Measurements from ENCODE around the gene ELOF1. TPM values are rescaled to one million over a fixed set of nuclear protein-coding genes. Genes with fewer than 3 reads are reported as not detected.
"Not testable (repeated sequence)": the region's sequence is repeated elsewhere in the genome, so short reads cannot be mapped to it uniquely, and the experiment has no call there.

Gene ELOF1
- total RNA-seq, 1 donor from 2014 or later: 27.6 TPM

DNA sequence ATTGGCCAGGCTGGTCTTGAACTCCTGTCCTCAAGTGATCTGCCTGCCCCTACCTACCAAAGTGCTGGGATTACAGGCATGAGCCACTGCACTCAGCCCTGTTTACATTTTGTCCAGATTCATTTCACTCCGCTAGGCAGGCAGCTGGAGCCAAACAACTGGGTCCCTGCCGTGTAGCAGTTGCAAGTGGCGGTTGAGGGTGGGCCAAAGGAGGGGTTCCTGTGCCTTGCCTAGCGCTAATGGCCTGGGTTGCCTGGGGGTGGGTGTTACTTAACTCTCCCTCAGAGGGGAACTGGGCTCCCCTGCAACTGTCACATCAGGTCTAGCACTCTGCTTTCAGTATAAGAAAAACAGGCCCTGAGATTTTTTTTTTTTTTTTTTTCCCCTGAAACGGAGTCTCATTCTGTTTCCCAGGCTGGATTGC, 11.0 kb upstream of the ELOF1 start:
- DNase-seq (ENCODE audit: low read depth): no peak

GRCh38 chr19:11566164-11566563, 7.1 kb upstream of the ELOF1 start:
- no peak for DNase-seq (ENCODE audit: low read depth)

- DNase-seq (ENCODE audit: low read depth): not testable (repeated sequence)
Measured at GRCh38 chr19:11565649-11565980, 6.6 kb upstream of the ELOF1 start.

DNA sequence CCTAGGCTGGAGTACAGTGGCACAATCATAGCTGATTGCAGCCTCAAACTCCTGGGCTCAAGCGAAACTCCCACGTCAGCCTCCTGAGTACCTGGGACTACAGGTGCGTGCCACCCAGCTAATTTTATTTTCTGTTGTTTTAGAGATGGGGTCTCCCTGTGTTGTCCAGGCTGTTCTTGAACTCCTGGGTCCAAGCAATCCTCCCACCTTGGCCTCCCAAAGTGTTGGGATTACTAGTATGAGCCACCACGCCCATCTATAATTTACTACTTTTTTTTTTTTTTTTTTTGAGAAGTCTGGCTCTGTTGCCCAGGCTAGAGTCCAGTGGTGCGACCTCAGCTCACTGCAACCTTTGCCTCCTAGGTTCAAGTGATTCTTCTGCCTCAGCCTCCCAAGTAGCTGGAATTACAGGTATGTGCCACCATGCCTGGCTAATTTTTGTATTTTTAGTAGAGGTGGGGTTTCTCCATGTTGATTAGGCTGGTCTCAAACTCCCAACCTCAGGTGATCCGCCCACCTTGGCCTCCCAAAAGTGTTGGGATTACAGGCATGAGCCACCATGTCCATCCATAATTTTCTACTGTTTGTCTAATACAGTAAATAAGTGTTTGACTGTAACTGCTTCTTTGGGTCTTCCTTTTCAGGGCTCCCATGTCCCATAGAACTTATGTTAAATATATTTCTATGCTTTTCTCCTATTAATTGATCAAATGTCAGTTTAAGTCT, 5.2 kb upstream of the ELOF1 start:
- not testable (repeated sequence) for DNase-seq (ENCODE audit: low read depth)

DNA sequence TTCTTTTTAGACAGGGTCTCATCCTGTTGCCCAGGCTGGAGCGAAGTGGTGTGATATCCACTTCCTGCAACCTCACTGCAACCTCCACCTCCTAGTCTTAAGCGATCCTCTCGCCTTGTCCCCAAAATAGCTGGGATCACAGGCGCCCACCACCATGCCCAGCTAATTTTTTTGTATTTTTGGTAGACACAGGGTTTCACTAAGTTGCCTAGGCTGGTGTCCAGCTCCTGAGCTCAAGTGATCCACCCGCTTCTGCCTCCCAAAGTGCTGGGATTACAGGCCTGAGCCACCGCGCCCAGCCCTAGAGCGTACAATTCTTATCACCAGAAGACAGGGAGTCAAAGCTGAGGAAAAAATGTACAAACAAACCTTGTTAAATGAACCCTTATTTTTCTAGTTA, 4.5 kb upstream of the ELOF1 start:
- no peak for DNase-seq (ENCODE audit: low read depth)

- DNase-seq (ENCODE audit: low read depth): peak; percentile 77
Measured at GRCh38 chr19:11560404-11561051, 1.5 kb upstream of the ELOF1 start.

DNA sequence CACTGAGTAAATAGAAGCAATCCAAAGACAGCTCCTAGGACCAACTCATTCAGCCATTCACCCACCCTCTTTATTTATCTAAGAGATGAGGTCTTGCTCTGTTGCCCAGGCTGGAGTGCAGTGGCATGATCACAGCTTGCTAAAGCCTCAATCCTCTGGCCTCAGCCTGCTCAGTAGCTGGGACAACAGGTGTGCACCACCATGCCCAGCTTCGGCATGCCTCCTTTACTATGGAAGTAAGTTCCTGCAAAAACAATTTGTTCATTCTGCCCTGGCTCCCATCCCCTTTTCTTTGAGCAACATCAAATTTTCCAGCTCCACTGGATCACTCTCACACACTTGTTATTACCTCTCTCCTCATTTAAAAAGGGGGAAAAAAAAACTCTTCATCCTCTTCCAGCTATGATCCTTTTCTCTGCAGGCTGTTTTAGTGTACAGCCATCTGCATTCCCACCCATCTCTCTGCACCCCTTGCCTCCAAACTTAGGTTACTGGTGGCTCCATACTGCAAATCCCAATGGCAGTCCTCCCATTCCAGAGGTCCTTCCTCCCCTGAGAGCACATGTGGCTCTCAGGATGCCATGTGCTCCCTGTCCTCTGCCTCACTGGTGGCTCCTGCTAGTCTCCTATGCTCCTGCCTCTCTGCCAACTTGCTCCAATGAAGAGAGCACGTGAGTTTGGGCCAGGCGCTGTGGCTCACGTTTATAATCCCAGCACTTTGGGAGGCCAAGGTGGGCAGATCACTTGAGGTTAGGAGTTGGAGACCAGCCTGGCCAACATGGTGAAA, 2.2 kb downstream of the ELOF1 start:
- DNase-seq (ENCODE audit: low read depth): no peak

- DNase-seq (ENCODE audit: low read depth): no peak
Measured at GRCh38 chr19:11555246-11555645, 3.8 kb downstream of the ELOF1 start.

DNA sequence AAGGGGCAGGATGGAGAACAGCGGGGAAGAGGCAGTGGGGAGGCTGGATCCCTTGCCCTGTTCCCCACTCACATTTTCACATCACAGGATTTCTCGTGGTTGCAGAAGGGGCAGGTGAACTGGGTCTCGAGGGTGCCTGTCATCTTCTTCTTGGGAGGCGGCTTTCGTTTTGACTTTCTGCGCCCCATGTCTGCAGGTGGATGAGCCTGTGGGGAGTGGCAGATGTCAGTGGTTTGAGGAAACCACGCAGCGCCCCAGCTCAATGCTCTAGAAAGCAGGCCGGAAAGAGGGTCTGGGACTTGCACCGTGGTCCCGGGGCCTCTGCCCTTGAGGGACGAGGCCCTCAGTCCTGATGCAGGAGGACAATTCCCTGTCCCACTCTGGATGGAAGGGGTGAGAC, 4.9 kb downstream of the ELOF1 start:
- no peak for DNase-seq (ENCODE audit: low read depth)

DNA sequence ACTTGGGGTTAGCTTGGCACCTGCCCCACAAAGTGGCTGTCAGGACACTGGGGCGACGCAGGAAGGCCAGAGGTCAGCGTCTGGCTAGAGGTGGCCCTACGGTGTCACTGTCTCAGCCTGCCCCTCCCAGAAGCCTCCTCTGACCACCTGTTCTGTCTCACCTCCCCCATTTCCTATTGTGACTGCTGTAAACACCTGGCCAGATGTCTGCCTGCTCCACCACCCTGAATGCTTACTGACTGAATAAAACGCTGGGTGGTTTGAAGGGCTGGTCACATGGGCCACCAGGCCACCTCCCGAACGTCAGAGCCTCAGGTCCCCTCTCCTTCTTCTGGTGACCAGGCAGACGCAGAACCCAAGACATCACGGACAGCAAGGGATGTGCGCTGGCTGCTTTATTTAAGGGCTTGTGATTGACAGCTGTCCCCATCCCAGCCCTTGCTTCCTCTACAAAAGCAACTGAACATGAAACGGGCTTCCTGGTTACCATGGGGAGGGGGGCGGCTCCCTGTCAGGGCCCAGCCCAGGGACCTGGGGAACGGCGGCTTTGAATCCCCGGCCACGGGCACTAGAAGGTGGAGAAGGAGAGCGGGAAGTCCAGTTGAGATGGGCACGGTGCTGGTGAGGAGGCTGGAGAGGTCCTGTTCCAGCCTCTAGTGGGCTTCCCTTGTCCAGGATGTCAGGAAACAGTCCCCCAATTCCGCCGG, 6.2 kb downstream of the ELOF1 start:
- no peak for DNase-seq (ENCODE audit: low read depth)

- DNase-seq (ENCODE audit: low read depth): no peak
Measured at GRCh38 chr19:11551603-11552235, 7.3 kb downstream of the ELOF1 start.

GRCh38 chr19:11550265-11550664, 8.8 kb downstream of the ELOF1 start:
- DNase-seq (ENCODE audit: low read depth): no peak

GRCh38 chr19:11549386-11549953, 9.6 kb downstream of the ELOF1 start:
- no peak for DNase-seq (ENCODE audit: low read depth)

GRCh38 chr19:11547929-11548700, 10.9 kb downstream of the ELOF1 start:
- DNase-seq (ENCODE audit: low read depth): no peak

DNA sequence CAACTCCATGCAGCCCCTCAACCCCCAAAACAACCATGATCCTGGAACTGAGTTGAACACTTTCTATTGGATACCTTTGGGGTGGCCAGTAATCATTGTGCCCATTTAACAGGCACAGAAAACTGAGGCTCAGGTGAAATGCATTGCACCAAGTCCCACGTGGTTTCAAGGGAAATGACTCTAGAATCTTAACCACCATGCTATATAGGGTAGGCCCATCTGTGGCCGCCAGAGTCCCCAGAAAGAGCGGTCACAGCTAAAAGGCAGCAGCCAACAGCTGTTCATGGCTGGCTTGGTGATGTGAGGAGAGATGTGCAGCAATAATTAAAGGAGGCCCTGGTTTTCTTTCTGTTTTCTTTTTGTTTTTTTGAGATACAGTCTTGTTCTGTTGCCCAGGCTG, 17.8 kb downstream of the ELOF1 start:
- no peak for DNase-seq (ENCODE audit: low read depth)

DNA sequence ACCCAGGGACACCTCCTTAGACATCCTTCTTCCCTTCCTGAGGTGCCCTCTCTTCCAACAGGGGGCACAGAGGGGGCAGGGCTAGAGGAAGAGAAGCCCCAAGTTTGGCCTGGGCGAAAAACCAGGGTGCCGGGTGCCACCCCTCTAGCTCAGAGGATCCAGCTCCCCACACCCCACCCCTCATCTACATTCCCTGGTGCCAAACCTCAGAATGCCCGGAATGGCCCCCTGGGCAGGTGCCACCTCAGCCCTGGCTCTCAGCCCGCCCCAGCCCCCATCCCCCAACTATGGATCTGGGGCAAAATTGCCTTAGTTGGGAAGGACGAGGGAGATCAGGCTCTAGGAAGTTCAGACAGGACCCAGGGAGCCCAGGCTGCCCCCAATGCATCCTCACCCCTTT, 18.4 kb downstream of the ELOF1 start:
- DNase-seq (ENCODE audit: low read depth): no peak

DNA sequence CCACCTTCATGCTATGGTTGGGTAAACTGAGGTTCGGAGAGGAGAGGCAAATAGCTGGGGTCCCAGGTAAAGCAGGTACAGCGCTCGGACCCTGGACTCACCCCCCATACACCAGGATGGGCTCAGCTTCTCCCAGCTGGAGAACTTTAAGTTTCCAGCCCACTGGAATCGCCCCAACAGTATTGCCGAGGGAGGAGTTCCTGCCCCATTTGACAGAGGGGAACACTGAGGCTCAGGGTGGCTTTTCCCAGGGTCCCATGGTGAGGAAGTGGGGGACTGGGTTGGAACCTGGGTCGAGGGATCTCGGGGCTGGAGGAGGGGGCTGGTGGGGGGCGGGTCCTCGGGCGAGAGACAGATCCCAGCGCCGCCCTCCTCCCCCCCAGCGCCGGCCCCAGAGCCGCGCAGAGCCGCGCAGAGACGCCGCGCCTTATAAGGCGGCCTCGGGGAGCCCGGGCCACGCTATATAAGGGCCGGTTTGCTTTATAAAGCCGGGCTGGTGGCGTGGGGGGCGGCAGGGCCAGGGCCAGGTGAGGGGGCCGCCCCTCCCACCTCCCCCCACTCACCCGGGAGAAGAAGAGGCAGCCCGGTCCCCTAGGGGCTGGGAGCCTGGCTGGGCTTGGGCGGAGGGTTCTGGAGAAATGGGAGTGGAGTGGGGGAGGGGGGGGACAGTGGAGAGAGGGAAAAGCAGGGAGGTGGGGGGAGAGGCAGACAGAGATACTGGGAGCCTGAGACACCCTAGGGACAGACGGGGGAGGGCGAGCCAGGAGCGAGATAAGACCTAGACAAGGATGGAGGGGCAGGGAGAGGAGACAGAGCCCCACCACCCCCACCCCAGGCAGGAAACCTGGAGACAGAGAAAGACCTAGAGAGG, 19.3 kb downstream of the ELOF1 start:
- DNase-seq (ENCODE audit: low read depth): no peak

GRCh38 chr19:11538232-11539036, 20.6 kb downstream of the ELOF1 start, which contains the start of gene CNN1:
TSS of gene CNN1 (plus strand) at chr19:11538851. CDS start at chr19:11538928, 77 bp downstream.
- DNase-seq (ENCODE audit: low read depth): no peak
